ENCODE measurements around the gene OGG1.
A peak's percentile ranks its signal among the peaks of the same experiment; 100 is the strongest.

Gene OGG1

GRCh38 chr3:9749645-9750555 is at the start of gene OGG1:
OGG1 (plus strand) TSS chr3:9749952; CDS start chr3:9750287, 335 bp downstream.
- peak; percentile 97 for DNase-seq

- no peak for DNase-seq
These were observed 49.2 kb upstream of the OGG1 start for GRCh38 chr3:9700536-9700935.

DNA sequence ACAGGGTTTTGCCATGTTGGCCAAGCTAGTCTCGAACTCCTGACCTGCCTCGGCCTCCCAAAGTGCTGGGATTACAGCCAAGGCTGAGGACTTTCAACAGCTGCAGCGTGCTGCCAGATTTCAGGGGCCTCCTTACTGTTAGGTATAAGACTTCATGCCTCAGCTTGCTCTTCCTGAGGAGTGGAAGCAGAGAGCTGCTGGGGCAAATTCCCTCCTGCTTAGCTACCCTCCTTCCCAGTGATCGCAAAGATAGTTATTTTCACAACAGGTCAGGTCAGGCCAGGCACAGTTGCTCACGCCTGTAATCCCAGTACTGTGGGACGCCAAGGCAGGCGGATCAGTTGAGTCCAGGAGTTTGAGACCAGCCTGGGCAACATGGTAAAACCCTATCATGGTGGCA is 48.7 kb upstream of the OGG1 start:
- no peak for DNase-seq

DNA sequence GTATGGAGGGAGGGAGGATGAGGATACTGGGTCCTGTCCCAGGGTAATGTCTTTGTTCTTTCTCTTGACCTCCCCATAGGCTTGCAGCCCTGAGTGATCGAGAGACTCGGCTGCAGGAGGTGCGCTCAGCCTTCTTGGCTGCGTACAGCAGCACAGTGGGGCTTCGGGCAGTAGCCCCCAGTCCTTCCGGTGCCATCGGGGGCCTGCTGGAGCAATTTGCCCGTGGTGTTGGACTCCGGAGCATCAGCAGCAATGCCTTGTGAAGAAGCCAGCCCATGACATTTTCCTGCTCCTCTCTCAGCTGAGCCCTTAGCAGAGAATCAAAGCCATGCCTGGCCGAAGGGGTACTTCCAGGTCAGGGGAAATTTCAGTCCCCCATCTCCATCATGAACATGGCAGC is 48.0 kb upstream of the OGG1 start:
- DNase-seq, result no peak

GRCh38 chr3:9703240-9703639 is 46.5 kb upstream of the OGG1 start:
- DNase-seq, result no peak

DNA sequence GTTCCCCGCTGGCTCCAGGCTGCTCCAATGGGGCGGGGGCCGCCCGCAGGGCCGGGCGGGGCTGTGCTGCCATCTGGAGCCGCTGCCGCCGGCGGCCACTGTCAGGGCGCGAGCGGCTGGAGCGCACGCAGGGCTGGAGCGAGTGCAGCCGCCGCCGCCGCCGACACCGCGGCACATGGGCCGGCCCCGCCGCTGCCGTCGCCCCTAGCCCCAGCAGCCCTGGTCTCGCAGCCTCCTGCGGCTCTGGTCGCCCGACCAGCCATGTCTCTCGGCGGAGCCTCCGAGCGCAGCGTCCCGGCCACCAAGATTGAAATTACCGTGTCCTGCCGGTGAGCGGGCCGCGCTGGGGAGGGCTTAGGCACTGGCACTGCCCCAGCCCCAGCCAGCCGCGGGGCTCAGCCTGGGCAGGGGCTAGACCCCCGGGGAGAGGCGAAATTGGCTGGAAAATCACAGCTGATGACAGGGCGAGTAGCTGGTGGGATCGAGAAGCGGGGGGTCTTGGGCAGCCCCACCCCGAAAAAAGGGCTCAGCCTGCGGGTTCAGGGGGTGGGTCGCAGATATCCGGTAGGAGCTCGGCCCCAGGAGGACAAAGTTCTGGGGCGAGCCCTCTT is 45.9 kb upstream of the OGG1 start, which contains the start of gene CPNE9:
TSS of gene CPNE9 (plus strand) at position 98 of the 611 bp plus-strand sequence. CDS start at position 262, 164 bp downstream.
- DNase-seq, result no peak

GRCh38 chr3:9704347-9705322 is 45.1 kb upstream of the OGG1 start:
- peak; percentile 17 for DNase-seq

- no peak for DNase-seq
These were observed 39.5 kb upstream of the OGG1 start for GRCh38 chr3:9710174-9710739.

- DNase-seq, result no peak
These were observed 37.3 kb upstream of the OGG1 start for GRCh38 chr3:9712415-9712814.

GRCh38 chr3:9713142-9713541 is 36.6 kb upstream of the OGG1 start:
- DNase-seq, result no peak

GRCh38 chr3:9715136-9715535 is 34.6 kb upstream of the OGG1 start:
- DNase-seq, result no peak

GRCh38 chr3:9715764-9716437 is 33.9 kb upstream of the OGG1 start:
- peak; percentile 39 for DNase-seq

- DNase-seq, result no peak
These were observed 32.8 kb upstream of the OGG1 start for GRCh38 chr3:9716801-9717555.

DNA sequence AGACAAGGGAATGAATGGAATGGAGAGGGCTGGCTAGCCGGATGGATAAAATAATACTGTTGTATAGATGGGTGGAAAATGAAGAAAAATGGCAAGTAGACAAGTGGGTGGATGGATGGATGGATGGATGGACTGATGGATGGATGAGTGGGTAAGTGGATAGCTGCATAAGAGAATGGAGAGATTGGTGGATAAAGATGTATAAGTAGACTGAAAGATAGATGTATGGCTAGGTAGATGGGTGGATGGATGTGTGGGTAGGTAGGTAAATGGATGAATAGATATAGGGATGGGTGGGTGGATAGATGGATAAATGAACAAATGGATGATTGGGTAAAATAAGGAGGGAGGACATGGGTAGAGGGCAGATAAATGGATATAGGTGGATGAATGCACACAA is 32.2 kb upstream of the OGG1 start:
- DNase-seq, result no peak

- no peak for DNase-seq
These were observed 31.6 kb upstream of the OGG1 start for GRCh38 chr3:9718118-9718517.

GRCh38 chr3:9721015-9721699 is 28.6 kb upstream of the OGG1 start:
- DNase-seq, result no peak

GRCh38 chr3:9721700-9722060 is 28.1 kb upstream of the OGG1 start:
- no peak for DNase-seq

GRCh38 chr3:9725775-9726515 is 23.8 kb upstream of the OGG1 start:
- DNase-seq, result no peak

DNA sequence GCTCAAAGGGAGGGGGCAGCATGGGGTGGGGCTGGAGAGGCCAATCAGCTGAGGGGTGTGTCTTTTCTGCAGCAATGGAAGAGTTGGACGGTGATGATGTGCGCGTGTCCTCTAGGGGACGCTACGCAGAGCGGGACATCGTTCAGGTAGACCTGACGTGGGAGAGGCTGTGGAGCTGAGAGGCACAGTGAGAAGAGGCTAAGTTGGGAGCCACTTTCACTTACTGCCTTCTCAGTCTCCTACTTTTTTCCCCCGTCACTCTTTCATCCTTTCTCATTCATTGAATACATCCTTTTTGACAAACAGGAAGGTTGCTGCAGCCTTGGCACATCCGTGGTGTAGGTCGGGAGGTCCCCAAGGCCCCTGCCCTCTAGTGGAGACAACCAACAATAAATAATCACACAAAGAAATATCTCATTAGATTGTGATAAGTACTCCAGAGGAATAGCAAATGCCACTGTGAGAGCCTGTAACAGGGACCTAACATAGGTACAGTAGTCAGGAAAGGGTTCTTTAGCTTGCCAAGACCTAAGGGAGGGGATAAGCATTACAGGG is 22.6 kb upstream of the OGG1 start:
- peak; percentile 63 for DNase-seq

DNA sequence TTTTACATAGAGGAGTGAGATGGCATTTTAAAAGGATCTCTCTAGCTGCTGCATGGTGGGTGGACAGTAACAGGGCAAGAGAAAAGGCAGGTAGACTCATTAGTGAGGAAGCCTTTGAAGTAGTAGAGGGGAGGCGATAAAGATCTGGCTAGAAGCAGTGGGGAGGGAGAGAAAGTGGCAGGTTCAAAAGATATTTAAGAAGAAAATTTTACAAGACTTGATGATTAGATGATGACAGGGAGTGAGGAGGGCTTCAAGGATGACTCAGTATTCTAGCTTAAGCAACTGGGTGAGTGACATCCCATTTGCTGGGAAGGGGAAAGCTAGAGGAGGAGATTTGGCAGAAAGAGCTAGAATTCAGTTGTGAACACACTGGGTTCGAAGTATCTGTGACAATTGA is 22.0 kb upstream of the OGG1 start:
- DNase-seq, result no peak
